ENCODE results near the gene TSPOAP1.

DNA sequence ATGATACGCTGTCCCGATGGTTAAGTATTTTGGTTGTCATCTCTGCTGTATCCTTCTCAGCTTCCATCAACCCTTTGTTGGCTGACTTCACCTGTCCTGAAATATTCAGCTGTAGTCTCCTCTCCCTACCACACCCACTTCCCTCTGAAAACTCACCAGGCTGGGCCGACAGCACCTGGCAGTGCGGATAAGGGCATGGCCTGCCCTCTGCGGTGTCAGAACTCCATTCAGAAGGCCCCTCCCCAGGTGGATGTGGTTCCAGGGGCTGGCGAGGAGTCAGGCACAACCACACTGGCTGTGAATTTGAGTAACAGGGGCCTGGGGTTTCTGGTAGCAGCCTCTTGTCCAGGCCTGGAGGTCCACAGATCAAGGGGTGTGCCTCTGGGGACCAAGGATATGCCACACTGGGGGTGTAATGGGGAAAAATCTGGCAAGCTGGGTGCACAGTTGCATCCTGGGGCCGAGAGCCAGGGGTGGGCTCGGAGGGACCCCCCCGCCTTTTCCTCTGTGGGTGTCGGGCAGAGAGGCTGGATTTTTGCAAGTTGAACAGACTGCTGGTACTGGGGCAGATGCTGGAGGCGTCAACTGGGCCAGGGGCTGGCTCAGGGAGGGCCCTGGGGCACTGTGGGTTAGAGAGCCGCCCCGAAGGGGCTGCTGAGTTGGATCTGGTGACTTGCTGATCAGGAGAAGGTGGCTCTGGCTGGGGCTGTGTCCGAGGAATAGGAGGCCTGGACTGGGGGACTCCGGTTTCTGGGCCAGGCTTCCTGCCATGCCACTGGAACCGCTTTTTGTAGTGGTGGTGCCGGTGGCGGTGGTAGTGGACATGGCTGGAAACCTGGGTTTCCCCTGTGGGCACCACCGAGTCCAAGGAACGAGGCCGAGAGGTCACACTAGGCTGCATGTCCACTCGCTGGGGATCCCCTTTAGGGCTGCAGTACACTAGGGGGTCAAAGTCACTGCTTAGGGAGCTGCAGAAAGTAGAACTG is 29.0 kb upstream of the TSPOAP1 start:
- TF ChIP-seq POLR2A (IDR thresholded peaks at IDR 0.05): no peak
- TF ChIP-seq, protein P1, sequence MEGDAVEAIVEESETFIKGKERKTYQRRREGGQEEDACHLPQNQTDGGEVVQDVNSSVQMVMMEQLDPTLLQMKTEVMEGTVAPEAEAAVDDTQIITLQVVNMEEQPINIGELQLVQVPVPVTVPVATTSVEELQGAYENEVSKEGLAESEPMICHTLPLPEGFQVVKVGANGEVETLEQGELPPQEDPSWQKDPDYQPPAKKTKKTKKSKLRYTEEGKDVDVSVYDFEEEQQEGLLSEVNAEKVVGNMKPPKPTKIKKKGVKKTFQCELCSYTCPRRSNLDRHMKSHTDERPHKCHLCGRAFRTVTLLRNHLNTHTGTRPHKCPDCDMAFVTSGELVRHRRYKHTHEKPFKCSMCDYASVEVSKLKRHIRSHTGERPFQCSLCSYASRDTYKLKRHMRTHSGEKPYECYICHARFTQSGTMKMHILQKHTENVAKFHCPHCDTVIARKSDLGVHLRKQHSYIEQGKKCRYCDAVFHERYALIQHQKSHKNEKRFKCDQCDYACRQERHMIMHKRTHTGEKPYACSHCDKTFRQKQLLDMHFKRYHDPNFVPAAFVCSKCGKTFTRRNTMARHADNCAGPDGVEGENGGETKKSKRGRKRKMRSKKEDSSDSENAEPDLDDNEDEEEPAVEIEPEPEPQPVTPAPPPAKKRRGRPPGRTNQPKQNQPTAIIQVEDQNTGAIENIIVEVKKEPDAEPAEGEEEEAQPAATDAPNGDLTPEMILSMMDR (IDR thresholded peaks at IDR 0.05 in 4 of 5, conservative IDR thresholded peaks at IDR 0.05 in 1 of 5): no peak

Measured in gastrocnemius medialis (tissue), 4 donors.